Right renal cortex interstitium (tissue), 3 donors: ENCODE results near the gene TTC24. TPM values are rescaled to one million over a fixed set of nuclear protein-coding genes. Genes with fewer than 3 reads are reported as not detected.
A peak's percentile ranks its signal among the peaks of the same experiment; 100 is the strongest.
"Not testable (repeated sequence)": the region's sequence is repeated elsewhere in the genome, so short reads cannot be mapped to it uniquely, and the experiment has no call there.

Experiments used
- DNase-seq, 3 donors: peaks; one replicate each; pipeline ENCODE4 v3.0.0-alpha.2; 2013; ENCODE audit warnings: low read depth in 3 of 3, low spot score in 2 of 3
- polyA plus RNA-seq, 3 donors: library from polyadenylated mRNA; unstranded; fragments of 120-200 nt; gene quantifications; one replicate each; pipeline ENCODE4 v1.2.1, GENCODE V29; 2013; ENCODE audit not compliant: insufficient read length in 3 of 3

Gene TTC24
- polyA plus RNA-seq, 3 donors = 0.78 to 1.2 (median 0.99) TPM

DNA sequence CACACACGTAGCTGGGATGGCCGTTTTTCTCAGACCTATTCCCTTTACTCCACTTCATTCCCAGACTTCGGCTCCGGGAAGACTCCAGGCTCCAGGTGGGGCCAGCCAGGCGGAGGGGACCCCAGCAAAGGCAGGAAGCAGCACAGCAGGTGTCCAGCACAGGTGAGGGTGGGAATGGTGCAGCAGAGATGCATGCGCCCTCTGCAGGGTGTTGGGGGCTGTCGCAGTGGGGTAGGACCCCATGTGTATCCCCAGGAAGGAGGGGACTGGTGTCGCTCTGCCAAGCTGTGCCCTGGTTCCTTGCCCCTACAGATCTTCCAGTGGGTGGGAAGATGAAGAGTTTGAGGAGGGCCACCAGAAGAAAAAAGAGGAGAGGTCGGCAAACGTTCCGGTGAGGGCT is 5.3 kb downstream of the TTC24 start:
- no peak for DNase-seq

DNA sequence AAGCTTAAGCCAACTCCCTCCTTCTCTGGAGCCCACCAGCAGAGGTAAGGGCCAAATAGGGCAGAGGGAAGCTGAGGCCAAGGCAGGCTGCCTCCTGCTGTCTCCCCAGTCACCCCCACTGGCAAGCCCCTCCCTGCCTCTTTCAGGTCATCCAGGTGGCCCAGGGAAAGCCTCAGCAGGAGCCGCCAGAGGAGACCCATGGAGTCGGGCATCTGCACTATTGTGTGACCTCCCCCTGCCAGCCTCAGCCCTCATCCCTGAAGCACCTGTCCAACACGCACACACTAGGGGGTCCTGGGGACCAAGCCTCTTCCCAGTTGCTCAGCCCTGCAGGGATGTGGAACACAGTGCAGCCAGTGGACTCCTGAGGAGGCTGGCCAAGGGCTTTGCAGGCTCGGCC is 6.8 kb downstream of the TTC24 start:
- no peak for DNase-seq

DNA sequence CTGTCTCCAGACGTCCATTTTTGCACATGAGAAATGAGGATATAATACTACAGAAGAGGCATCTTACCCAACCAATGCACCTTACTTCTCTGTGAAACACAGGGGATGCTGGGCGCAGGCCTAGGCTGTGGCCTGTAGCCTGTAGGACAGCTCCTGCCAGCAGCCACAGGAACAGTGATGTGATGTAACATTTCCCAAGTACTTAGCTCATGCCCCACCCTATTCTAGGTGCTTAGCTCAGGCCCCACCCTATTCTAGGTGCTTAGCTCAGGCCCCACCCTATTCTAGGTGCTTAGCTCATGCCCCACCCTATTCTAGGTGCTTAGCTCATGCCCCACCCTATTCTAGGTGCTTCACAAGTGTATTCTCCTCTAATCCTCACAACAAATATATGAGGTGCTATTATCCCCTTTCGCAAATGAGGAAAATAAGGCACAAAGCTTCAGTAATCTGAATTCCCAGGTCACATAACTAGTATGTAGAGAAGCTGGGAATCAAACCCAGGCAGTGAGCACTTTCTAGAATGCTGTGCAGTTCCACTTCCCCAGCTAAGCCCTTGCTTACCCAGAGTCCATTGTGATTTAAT is 7.5 kb downstream of the TTC24 start:
- DNase-seq = no peak

DNA sequence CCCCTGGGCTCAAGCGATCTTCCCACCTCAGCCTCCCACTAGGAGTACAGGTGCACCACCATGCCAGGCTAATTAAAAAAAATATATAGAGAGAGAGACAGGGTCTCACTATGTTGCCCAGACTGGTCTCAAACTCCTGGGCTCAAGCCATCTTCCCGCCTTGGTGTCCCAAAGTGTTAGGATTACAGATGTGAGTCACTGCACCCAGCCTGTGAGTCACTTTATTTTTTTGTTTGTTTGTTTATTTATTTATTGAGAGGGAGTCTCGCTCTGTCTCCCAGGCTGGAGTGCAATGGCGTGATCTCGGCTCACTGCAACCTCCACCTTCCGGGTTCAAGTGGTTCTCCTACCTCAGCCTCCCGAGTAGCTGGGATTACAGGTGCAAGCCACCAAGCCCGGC is 8.4 kb downstream of the TTC24 start:
- not testable (repeated sequence) for DNase-seq

DNA sequence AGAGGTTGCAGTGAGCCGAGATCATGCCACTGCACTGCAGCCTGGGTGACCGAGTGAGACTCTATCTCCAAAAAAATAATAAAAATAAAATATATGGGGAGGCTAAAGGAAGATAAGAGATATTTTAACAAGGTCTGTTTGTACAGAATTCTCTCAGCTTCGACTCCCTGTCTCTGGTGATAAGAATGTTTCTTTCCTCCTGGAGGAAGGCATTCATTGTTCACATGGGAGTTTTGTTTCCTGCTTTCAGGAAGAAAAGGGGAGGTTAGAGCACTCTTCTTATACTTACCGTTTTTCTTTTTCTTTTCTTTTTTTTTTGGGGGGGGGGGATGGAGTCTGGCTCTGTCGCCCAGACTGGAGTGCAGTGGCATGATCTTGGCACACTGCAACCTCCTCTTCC is 10.0 kb downstream of the TTC24 start:
- no peak for DNase-seq

DNA sequence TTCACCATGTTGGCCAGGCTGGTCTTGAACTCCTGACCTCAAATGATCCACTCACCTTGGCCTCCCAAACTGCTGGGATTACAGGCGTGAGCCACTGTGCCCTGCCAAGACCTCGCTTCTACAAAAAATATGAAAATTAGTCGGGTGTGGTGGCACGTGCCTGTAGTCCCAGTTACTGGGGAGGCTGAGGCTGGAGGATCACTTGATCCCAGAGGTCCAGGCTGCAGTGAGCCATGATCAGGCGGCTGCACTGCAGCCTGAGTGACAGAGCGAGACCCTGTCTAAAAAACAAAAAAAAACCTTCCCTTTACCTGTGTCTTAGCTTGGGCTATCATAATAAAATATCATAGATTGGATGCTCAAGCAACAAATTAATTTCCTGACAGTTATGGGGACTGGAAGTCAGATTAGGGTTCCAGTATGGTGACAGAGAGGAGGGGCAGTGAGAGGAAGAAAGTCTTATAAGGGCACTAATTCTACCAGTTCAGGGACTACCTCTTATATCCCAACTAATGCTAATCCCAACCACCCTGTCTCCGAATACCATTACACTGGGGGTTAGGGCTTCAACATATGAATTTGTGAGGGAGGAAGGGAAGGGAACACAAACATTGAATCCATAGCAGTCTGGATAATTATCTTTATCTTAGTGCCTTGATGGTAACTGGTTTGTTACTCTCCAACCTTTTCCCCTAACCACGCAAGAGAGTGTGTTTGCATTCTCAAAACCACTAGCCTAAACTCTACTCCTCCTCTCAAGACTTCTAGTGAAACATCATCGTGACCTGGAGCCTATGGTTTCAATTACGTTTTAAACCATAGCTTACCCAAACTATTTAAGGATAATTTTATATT is 11.0 kb downstream of the TTC24 start:
- no peak for DNase-seq

DNA sequence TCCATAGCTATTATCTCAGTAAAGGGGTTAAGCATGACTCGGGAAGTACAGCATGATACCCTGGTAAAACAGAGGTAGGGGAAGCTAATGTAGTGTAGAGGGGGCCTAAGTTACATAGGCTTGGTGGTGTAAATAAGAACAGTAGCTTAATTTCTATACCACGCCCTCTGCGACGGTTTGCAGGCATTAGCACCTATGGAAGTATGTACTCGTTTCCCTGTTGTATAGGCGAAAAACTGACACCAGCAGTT is 11.6 kb downstream of the TTC24 start:
- DNase-seq = no peak

DNA sequence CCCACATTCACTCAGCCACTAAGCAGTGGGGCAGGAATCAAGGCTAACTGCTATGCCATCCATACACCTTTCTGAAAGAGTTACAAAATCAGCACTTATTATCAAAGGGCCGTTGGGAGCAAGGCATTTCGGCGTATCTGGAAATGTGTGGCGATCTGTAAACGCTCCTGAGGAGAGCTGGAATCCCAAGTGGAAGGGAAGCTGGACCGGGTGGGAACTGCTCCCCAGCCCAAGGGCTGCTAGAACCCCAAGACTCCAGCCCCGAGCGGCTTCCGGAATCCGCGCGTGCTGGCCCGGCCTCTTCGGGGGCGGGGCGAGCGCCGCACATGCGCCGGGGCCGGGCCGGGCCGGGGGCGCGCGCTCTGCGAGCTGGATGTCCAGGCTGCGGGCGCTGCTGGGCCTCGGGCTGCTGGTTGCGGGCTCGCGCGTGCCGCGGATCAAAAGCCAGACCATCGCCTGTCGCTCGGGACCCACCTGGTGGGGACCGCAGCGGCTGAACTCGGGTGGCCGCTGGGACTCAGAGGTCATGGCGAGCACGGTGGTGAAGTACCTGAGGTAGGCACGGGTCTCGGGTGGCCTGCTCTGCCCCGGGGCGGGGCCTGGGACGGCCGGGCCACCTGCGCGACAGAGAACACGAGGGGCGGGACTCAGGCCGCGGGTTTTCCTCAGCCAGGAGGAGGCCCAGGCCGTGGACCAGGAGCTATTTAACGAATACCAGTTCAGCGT is 12.1 kb downstream of the TTC24 start, which contains the start of gene NAXE:
Gene NAXE (plus strand): TSS at position 345 of the 726 bp plus-strand sequence. CDS start 29 bp downstream, at position 374.
- DNase-seq = no peak

DNA sequence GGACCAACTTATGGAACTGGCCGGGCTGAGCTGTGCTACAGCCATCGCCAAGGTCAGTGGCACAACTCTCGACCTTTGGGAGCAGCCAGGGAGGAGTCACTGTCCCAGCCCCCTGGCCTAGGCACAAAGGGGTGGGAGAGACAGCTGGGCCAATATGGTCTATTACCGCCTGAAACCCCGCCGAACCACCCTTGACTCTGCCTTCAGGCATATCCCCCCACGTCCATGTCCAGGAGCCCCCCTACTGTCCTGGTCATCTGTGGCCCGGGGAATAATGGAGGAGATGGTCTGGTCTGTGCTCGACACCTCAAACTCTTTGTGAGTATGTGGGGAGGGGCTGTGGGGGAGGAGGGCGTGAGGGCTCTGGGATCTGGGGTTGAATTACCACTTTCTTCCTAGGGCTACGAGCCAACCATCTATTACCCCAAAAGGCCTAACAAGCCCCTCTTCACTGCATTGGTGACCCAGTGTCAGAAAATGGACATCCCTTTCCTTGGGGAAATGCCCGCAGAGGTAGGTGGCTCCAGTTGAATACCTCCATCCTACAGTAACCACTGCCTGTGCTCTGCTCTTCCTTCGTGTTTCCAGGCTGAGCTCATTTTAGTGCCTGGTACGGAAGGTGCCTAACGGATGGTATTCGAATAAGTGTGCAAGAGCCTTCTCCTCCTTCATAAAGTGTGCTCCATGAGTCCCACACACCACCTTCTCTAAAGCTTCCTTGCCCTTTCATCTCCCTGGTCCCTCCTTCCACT is 12.8 kb downstream of the TTC24 start:
- DNase-seq = no peak

DNA sequence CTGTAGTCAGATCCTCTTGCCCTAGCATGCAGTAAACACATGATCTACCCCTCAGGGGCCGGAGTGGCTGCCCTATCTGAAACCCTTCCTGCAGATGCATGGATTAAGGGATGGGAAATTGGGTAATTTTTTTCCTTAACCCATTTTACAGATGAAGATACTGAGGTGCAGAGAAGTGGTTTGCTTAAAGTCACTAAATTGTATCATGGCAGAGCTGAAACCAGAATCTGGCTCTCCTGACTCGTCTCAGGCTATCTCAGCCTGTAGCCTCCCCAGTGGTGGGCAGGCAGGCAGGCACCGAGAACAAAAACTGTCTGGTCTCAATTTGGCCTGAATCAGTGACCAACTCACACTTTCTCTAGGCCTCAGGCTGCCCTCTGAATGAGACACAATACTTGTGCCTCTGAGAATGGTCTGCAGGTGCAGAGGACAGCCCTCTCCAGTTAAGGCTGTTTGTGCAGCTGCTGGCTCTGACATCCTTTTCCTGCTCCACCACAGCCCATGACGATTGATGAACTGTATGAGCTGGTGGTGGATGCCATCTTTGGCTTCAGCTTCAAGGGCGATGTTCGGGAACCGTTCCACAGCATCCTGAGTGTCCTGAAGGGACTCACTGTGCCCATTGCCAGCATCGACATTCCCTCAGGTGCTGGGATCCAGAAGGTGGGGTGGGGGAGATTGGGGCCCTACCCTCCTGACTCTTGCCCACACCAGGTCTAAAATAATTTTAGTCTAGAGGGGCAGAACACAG is 13.6 kb downstream of the TTC24 start:
- no peak for DNase-seq

DNA sequence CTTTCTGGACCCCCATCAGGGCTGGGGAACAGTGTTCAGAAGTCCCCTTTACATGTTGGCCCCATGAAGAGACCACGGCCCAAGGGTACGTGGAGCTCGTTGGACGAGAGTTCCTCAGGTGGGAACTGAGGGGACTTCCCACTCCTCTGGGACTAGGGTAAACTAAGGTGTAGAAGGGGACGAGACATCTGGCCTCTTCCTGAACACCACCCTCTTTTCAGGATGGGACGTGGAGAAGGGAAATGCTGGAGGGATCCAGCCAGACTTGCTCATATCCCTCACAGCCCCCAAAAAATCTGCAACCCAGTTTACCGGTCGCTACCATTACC is 14.1 kb downstream of the TTC24 start:
- DNase-seq = no peak

DNA sequence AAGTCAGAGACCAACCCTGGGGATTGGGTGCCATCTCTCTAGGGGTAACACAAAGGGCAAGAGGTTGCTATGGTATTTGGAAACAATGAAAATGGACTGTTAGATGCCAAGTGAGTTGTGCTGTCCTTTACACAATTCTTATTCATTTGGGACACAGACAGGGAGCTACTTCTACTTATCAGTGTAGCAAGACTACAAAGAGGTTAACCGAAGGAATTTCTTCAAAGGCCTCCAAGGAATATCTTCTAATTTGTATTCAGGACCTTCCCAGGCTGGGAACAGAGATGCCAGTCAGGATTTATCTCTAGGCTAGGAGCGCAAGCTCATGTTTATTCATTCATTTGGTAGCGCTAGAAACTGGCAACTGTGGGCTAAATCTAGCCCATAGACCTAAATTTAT is 14.7 kb downstream of the TTC24 start:
- no peak for DNase-seq

DNA sequence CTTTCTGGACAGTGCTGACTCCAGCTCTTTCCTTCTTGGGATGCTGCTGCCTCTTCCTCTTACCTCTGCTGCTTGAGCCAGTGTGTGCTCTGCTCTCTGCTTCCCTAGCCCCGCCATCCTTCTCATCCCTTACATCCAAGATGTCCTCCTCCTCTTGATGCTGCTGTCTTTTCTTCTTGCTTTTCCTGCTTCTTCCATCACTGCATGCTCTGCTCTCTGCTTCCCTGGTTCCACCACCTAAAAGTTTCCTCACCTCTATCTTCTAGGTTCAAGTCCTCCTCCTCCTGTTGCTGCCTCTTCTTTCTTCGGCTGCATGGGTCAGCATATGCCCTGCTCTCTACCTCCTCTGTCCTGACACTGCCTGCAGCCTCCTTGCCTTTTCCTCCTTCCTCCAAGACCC is 15.5 kb downstream of the TTC24 start:
- DNase-seq = no peak

DNA sequence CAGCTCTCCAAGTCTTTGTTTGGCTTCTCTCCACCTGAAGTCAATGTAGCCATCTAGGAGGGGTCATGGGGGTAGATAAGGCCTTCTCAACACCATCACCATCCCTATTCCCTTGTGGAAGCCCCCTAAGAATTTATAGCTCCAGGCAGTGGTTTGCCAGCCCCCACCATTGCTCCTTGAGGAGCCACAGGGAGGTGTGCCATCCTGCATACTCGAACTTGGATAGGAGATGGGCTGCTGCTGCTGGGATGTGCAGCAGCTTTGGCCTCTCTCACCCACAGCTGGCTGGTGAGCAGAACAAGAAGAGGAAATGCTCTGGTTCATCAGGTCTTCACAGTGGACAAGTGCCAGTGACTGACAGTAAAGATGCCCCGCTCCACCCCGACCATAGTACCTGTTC is 16.9 kb downstream of the TTC24 start:
- DNase-seq = no peak

DNA sequence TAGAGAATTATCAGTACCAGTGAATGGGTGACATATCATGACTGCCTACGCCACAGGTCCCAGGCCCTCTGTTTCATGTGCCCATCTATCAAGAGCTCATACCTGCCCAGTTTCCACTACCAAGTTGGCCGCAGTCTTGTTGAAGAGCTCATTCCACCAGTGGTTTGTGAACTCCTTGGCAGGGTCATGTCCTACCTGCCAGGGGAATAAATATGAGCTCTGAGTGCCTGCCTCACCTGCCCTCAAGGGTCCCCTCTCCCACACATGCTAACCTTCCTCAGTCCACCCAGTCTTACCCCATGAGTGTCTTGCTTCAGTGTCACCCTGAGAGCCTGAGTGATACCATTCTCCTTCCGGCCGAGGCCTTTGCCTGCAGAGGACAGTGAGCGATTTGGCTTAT is 18.6 kb downstream of the TTC24 start:
- DNase-seq = no peak

DNA sequence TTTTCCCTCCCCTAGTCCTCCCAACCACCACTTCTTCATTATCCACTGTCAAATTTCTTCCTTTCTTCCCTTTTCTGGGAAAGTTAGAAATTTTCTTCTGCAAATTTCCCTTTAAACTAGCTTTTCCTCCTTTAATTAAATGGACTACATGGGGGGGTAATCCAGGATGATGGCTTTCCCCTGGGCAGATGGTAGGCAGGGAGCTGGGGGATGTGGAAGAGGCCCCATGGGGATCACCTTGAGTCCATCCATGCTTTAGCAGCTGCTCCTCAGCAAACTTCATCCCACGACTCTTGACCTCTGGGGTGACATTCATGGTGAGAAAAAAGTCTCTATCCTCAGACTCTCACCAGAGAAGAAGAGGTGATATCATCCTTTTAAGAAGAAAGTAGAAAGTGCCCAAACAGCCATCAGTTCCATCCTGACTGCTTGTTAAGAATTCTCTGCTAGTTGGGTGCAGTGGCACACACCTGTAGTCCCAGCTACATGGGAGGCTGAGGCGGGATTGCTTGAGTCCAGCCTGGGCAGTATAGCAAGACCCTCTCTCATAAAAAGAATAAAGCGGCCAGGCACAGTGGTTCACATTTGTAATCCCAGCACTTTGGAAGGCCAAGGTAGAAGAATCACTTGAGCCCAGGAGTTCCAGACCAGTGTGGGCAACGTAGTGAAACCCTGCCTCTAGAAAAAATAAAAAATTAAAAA is 19.4 kb downstream of the TTC24 start:
- no peak for DNase-seq

DNA sequence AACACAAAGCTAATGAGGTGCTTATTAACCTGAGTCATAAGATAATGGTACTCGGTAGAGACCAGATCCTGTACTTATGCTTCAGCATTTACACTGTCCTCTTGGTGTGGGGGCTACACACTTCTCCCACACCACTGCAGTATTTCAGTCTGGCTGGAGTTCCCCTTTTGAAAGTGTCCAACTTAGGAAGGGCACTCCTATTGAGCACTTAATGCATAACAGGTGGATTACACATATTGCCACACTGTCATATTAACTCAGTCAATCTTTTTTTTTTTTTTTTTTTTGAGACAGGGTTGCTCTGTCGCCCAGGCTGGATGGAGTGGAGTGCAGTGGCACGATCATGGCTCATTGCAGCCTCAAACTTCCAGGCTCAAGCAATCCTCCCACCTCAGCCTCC is 20.3 kb downstream of the TTC24 start:
- DNase-seq = no peak

DNA sequence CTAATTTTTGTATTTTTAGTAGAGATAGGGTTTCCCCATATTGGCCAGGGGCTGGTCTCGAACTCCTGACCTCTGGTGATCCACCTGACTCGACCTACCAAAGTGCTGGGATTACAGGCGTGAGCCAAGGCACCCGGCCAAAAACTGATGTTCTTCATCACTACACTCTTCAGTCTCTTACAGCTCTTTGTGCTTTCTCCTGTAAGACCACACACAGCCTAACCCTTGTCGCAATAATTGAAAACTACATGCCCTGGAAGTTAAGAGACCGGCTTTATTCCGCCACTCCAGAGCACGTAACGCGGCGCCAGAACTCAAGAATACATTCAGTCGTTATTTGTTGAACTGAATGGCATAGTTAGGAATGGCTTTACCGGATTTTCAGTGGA is 21.2 kb downstream of the TTC24 start:
- no peak for DNase-seq

DNA sequence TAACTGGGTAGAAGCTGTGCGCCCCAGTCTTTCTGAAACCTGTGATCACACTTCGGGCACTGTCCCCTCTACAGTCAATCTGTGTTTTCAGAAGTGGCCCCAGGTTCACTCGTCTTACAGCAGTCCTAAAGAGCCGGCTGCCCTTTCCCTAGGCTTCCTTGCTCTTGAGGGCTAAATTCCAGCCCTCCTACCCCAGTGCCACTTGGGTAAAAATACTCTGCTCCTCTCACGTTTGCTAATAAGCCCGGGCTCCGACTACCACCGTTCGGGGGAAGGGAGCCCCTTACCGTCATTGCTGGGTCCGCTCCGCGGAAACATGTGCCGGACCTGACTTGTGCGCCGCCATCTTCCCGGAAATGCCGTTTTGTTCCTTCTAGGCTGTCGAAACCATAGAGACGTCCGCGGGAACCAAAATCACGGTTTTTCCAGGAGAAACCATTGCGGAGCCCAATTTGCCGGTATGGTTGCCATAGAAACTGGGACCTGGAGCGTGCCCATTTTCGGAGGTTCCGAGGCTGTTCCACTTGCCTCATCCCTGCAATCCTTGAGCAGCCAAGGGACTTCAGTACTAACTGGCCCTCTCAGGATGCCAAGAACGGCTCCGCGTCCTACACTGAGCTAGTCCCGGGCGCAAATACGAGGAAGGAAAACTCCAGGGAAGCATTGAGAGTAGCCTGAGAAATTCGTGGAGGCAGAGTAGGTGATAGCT is 21.8 kb downstream of the TTC24 start, which contains the start of gene GPATCH4:
Gene GPATCH4 (minus strand): TSS at position 358 of the 709 bp plus-strand sequence.
- peak in 2 of 3 donors; percentile 77 to 78 for DNase-seq
